Measurements from ENCODE around the gene INPP5F.
"Not testable (repeated sequence)": the region's sequence is repeated elsewhere in the genome, so short reads cannot be mapped to it uniquely, and the experiment has no call there.

INPP5F gene

DNA sequence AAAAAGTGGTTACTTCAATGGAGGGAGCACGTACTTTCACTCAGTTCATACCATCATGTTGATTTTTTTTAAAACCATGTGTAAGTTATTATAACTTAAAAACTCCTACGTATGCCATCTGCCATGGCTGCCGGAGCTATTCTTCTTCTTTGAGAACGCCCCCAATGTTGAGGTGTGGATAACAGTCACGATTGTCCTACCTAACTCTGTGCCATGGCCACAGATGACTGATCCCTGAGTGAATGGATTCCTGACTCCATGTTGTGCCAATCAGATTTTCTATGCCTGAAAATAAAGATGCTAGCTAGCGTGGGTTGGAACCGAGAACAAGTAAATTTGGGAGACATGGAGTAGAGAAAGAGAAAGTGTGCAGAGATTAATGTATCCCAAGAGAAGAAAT is 141.5 kb downstream of the INPP5F start:
- H3K4me1 ChIP-seq (ENCODE audit: control insufficient read depth, insufficient read depth, low read length), result peaks cover 10% of the 10 kb centered on the region; the same call in 1 of the 2 replicates
- H3K36me3 ChIP-seq (ENCODE audit: control insufficient read depth, insufficient read depth, low read length), result peaks cover 2% of the 10 kb centered on the region; the same call in 1 of the 2 replicates
- H3K27ac ChIP-seq (ENCODE audit: low read depth, low read length), result no peak overlapping the region
- no peak overlapping the region for H3K9ac ChIP-seq (ENCODE audit: low read depth, low read length)
- H3K27me3 ChIP-seq (ENCODE audit: control insufficient read depth, insufficient read depth, low read length), result no peaks in the 10 kb centered on the region
- no peak overlapping the region for H3K4me3 ChIP-seq (ENCODE audit: low read depth, low read length)
- no peaks in the 10 kb centered on the region for H3K9me3 ChIP-seq (ENCODE audit: control insufficient read depth, insufficient read depth, low read length)

DNA sequence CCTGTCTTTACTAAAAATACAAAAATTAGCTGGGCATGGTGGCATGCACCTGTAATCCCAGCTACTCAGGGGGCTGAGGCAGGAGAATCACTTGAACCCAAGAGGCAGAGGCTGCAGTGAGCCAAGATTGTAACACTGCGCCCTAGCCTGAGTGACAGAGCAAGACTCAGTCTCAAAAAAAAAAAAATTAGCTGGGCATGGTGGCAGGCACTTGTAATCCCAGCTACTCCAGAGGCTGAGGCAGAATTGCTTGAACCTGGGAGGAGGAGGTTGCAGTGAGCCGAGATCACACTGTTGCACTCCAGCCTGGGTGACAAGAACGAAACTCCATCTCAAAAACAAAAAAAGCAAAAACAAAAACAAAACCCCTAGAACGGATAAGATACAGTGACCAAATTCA is 143.5 kb downstream of the INPP5F start:
- H3K4me1 ChIP-seq (ENCODE audit: control insufficient read depth, insufficient read depth, low read length), result peaks cover 17% of the 10 kb centered on the region
- not testable (repeated sequence) for H3K27me3 ChIP-seq (ENCODE audit: control insufficient read depth, insufficient read depth, low read length); H3K9me3 ChIP-seq (ENCODE audit: control insufficient read depth, insufficient read depth, low read length); H3K9ac ChIP-seq (ENCODE audit: low read depth, low read length); H3K4me3 ChIP-seq (ENCODE audit: low read depth, low read length); H3K27ac ChIP-seq (ENCODE audit: low read depth, low read length); H3K36me3 ChIP-seq (ENCODE audit: control insufficient read depth, insufficient read depth, low read length)

DNA sequence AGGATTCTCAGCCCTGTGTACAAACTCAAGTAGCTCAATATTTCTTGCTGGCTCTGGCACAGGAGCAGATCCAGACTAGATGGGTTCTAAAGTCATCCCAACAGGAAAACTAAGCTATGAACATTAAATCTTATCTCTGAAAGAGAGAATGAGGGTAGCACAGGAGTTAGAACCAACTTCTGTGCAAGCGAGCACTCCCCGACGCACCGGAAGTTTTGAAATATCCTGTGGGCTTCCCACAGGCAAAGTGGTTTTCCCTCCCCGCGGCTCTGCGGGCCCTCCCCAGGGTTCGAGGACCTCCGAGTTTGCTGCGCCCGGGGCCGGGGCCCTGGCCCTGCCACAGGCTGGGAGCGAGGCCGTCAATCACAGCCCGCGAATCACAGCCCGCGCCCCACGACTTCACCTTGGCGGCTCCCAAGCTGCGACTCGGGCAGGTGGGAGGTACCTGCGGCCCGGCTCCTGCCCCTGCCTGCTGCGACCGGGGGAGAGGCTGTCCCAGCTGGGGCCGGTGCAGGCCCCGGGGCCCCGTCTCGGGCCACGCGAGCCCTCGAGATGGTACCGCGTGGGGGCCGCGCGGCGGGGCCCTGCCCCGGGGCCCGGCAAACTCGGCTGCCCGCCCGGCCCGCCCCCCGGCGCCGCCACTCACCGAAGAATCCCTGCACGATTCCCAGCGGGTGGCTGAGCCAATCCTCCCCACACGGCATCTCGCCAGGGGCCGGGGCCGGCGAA is 146.2 kb downstream of the INPP5F start:
- H3K9me3 ChIP-seq (ENCODE audit: control insufficient read depth, insufficient read depth, low read length), result no peaks in the 10 kb centered on the region
- peaks cover 17% of the 10 kb centered on the region for H3K4me1 ChIP-seq (ENCODE audit: control insufficient read depth, insufficient read depth, low read length)
- peak overlapping the region; percentile 79 for H3K9ac ChIP-seq (ENCODE audit: low read depth, low read length)
- H3K4me3 ChIP-seq (ENCODE audit: low read depth, low read length), result peak overlapping the region; percentile 73
- no peaks in the 10 kb centered on the region for H3K27me3 ChIP-seq (ENCODE audit: control insufficient read depth, insufficient read depth, low read length)
- H3K27ac ChIP-seq (ENCODE audit: low read depth, low read length), result peak overlapping the region; percentile 77
- peaks cover 2% of the 10 kb centered on the region; the same call in 1 of the 2 replicates for H3K36me3 ChIP-seq (ENCODE audit: control insufficient read depth, insufficient read depth, low read length)

DNA sequence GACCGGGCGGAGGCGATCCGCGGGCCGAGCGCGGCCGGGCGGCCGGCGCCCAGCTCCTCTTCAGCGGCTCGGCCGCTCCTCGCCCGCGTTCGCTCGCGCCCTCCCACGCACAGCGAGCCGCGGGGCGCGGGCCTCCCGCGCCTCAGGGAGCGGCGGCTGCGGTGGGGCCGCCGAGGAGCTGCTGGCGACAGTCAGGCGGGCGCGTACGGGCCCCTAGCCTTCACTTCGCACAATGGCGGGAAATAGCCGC is 146.7 kb downstream of the INPP5F start, which contains the start of gene MCMBP:
Gene MCMBP (minus strand): TSS at position 234 of the 250 bp plus-strand sequence. CDS start 259 bp downstream, outside the sequence.
- Histone ChIP-seq H3K9me3 (ENCODE audit: control insufficient read depth, insufficient read depth, low read length) (no peaks in the 10 kb centered on the region), H3K27me3 (ENCODE audit: control insufficient read depth, insufficient read depth, low read length) (no peaks in the 10 kb centered on the region), H3K4me3 (ENCODE audit: low read depth, low read length) (peak within 1 kb of the TSS; percentile 73), H3K36me3 (ENCODE audit: control insufficient read depth, insufficient read depth, low read length) (no peaks in the 10 kb centered on the region; the same call in 1 of the 2 replicates), H3K4me1 (ENCODE audit: control insufficient read depth, insufficient read depth, low read length) (peaks cover 17% of the 10 kb centered on the region), H3K9ac (ENCODE audit: low read depth, low read length) (peak within 1 kb of the TSS; percentile 79), H3K27ac (ENCODE audit: low read depth, low read length) (peak within 1 kb of the TSS; percentile 77)

DNA sequence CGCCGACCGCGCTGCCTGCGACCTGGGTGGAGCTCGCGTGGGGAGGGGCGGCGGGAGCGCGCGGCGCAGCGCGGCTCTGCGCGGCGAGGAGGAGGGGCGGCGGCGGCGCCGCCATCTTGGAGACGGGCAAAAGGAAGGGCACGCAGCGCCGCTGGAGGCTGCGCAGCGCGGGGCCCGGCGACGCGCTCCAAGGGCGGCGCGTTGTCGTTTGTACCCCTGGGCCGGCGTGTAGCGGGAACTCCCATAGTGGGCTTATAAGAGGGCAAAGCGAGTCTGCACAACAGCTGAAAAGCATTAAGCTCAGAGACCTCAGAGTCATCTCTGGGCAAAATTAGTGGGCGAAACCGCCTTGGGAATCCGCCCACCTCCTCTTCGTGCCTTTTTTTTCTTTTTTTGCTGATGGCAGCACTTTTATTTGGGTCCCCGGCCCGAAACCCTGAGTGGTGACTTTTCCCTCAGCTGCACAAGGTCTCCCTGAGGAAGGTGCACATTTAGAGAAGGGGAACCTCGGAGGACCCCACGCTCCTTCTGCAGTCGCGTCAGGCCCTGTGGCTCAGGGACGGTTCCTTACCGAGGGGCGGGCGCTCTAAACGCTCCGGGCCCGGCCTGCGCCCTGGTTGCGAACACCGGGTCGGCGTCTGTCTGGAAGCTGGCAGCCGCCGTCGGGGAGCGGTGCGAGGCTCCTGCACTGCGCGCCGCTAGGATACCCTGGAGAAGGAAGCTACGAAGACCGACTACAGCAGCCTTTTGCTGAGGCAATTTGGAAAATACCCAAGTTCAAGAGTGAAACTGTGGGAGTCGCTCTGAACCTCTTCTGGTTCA is 147.2 kb downstream of the INPP5F start:
- Histone ChIP-seq H3K9ac (ENCODE audit: low read depth, low read length) (peak overlapping the region; percentile 79), H3K36me3 (ENCODE audit: control insufficient read depth, insufficient read depth, low read length) (no peaks in the 10 kb centered on the region), H3K9me3 (ENCODE audit: control insufficient read depth, insufficient read depth, low read length) (no peaks in the 10 kb centered on the region), H3K4me1 (ENCODE audit: control insufficient read depth, insufficient read depth, low read length) (peaks cover 17% of the 10 kb centered on the region), H3K27me3 (ENCODE audit: control insufficient read depth, insufficient read depth, low read length) (no peaks in the 10 kb centered on the region), H3K4me3 (ENCODE audit: low read depth, low read length) (peak overlapping the region; percentile 73), H3K27ac (ENCODE audit: low read depth, low read length) (peak overlapping the region; percentile 77)

DNA sequence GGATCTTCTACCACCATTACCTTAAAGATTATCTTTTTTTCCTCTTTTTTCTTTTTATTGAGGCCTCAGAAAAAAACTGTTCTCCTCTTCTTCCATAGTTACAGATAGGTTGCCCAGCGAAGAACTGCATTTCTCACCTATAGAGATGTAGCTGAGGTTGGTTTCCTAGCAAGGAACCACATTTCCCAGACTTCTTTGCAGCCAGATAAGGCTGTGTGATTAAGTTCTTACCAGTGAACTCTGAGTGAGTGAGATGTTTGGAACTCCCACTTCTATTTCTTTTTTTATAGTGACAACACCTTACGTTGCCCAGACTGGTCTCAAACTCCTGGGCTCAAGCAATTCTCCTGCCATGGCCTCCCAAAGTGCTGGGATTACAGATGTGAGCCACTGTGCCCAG is 152.7 kb downstream of the INPP5F start:
- Histone ChIP-seq H3K9me3 (ENCODE audit: control insufficient read depth, insufficient read depth, low read length) (no peaks in the 10 kb centered on the region), H3K4me3 (ENCODE audit: low read depth, low read length) (no peak overlapping the region), H3K27me3 (ENCODE audit: control insufficient read depth, insufficient read depth, low read length) (no peaks in the 10 kb centered on the region), H3K9ac (ENCODE audit: low read depth, low read length) (no peak overlapping the region), H3K36me3 (ENCODE audit: control insufficient read depth, insufficient read depth, low read length) (no peaks in the 10 kb centered on the region), H3K27ac (ENCODE audit: low read depth, low read length) (no peak overlapping the region), H3K4me1 (ENCODE audit: control insufficient read depth, insufficient read depth, low read length) (peaks cover 6% of the 10 kb centered on the region)
